ENCODE measurements around the gene CHMP4A. TPM values are rescaled to one million over a fixed set of nuclear protein-coding genes. Genes with fewer than 3 reads are reported as not detected.
"Not testable (repeated sequence)": the region's sequence is repeated elsewhere in the genome, so short reads cannot be mapped to it uniquely, and the experiment has no call there.

Gene CHMP4A
- total and polyA plus RNA-seq, 2 experiments from 2014 or later, result 25.6 to 73.6 TPM

DNA sequence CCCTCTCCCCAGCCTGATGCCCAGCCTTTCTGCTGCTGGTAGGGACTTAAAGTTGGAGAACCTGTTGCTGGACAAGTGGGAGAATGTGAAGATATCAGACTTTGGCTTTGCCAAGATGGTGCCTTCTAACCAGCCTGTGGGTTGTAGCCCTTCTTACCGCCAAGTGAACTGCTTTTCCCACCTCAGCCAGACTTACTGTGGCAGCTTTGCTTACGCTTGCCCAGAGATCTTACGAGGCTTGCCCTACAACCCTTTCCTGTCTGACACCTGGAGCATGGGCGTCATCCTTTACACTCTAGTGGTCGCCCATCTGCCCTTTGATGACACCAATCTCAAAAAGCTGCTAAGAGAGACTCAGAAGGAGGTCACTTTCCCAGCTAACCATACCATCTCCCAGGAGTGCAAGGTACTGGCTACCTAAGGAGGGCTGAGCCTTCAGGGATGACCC, 6.2 kb downstream of the CHMP4A start:
- Histone ChIP-seq H2AFZ (no peak overlapping the region), H3K79me2 (peaks cover 10% of the 10 kb centered on the region), H3K4me1 (ENCODE audit: insufficient read depth) (peaks cover 5% of the 10 kb centered on the region), H3K4me3 (no peak overlapping the region), H4K20me1 (ENCODE audit: insufficient read depth, poor library complexity, severe bottlenecking) (no peaks in the 10 kb centered on the region), H3K27ac (no peak overlapping the region), H3K9me3 (ENCODE audit: low read depth) (no peaks in the 10 kb centered on the region), H3K9me2 (replicated peaks; ENCODE audit: insufficient read depth) (no peaks in the 10 kb centered on the region), H3K36me3 (replicated peaks; ENCODE audit: insufficient read depth, low read depth) (no peaks in the 10 kb centered on the region), H3K27me3 (no peaks in the 10 kb centered on the region), H3K4me2 (no peak overlapping the region)
- TF ChIP-seq EZH2phosphoT487 (IDR thresholded peaks at IDR 0.05; ENCODE audit: low read depth, severe bottlenecking, unreplicated experiment), result no peak
- no peak for TF ChIP-seq EZH2 (IDR thresholded peaks at IDR 0.05; ENCODE audit: borderline replicate concordance)
- TF ChIP-seq, protein P1, sequence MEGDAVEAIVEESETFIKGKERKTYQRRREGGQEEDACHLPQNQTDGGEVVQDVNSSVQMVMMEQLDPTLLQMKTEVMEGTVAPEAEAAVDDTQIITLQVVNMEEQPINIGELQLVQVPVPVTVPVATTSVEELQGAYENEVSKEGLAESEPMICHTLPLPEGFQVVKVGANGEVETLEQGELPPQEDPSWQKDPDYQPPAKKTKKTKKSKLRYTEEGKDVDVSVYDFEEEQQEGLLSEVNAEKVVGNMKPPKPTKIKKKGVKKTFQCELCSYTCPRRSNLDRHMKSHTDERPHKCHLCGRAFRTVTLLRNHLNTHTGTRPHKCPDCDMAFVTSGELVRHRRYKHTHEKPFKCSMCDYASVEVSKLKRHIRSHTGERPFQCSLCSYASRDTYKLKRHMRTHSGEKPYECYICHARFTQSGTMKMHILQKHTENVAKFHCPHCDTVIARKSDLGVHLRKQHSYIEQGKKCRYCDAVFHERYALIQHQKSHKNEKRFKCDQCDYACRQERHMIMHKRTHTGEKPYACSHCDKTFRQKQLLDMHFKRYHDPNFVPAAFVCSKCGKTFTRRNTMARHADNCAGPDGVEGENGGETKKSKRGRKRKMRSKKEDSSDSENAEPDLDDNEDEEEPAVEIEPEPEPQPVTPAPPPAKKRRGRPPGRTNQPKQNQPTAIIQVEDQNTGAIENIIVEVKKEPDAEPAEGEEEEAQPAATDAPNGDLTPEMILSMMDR (IDR thresholded peaks at IDR 0.05; ENCODE audit: poor library complexity), result no peak
- WGBS (ENCODE audit: low lambda C conversion rate, missing lambda C conversion rate), result 94% methylated on average over 5 of the region's 5 CpGs
- DNase-seq (ENCODE audit: low spot score), result no peak

DNA sequence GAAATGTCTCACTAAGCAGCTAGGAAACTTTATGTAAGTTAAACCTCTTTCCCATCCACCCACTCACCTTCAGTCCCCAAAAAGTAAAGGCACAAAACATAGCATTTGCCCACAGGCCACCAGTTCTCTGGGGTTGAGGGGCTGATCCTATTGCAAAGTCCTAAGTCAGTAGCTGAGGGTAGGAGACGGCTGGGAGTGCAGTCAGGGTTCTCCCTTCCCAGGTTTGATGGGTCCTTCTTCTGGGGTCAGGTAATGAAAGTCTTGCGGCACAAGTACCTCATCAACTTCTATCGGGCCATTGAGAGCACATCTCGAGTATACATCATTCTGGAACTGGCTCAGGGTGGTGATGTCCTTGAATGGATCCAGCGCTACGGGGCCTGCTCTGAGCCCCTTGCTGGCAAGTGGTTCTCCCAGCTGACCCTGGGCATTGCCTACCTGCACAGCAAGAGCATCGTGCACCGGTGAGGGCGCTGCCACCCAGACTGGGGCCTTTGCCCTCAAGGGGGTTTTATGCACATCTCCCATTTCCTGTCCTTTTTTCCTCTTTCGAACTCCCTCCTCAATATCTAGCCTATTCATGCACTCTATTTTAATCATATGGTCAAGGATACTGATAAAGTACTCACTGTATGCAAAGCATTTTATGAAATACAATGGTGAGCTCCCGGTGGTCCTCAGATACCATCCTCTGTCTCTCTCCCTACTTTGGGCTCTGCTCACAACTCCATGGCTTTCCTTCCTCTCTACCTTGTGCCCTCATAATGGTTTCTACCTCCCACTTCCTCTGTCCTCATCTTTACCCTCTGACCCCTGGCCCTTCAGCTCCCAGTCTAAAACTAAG, 6.8 kb downstream of the CHMP4A start:
- DNase-seq (ENCODE audit: low spot score), result no peak
- no peaks in the 10 kb centered on the region for H3K9me2 ChIP-seq (replicated peaks; ENCODE audit: insufficient read depth)
- 97% methylated on average over 11 of the region's 11 CpGs for WGBS (ENCODE audit: low lambda C conversion rate, missing lambda C conversion rate)
- H3K79me2 ChIP-seq, result peaks cover 5% of the 10 kb centered on the region
- no peaks in the 10 kb centered on the region for H3K27me3 ChIP-seq
- no peak overlapping the region for H3K27ac ChIP-seq
- H3K9me3 ChIP-seq (ENCODE audit: low read depth), result no peaks in the 10 kb centered on the region
- H3K4me1 ChIP-seq (ENCODE audit: insufficient read depth), result peaks cover 1% of the 10 kb centered on the region
- no peak overlapping the region for H3K4me3 ChIP-seq
- H3K4me2 ChIP-seq, result no peak overlapping the region
- TF ChIP-seq EZH2phosphoT487 (IDR thresholded peaks at IDR 0.05; ENCODE audit: low read depth, severe bottlenecking, unreplicated experiment) (no peak), EZH2 (IDR thresholded peaks at IDR 0.05; ENCODE audit: borderline replicate concordance) (no peak)
- TF ChIP-seq, protein P1 (IDR thresholded peaks at IDR 0.05; ENCODE audit: poor library complexity), result no peak
- H4K20me1 ChIP-seq (ENCODE audit: insufficient read depth, poor library complexity, severe bottlenecking), result no peaks in the 10 kb centered on the region
- no peak overlapping the region for H2AFZ ChIP-seq
- H3K36me3 ChIP-seq (replicated peaks; ENCODE audit: insufficient read depth, low read depth), result no peaks in the 10 kb centered on the region

DNA sequence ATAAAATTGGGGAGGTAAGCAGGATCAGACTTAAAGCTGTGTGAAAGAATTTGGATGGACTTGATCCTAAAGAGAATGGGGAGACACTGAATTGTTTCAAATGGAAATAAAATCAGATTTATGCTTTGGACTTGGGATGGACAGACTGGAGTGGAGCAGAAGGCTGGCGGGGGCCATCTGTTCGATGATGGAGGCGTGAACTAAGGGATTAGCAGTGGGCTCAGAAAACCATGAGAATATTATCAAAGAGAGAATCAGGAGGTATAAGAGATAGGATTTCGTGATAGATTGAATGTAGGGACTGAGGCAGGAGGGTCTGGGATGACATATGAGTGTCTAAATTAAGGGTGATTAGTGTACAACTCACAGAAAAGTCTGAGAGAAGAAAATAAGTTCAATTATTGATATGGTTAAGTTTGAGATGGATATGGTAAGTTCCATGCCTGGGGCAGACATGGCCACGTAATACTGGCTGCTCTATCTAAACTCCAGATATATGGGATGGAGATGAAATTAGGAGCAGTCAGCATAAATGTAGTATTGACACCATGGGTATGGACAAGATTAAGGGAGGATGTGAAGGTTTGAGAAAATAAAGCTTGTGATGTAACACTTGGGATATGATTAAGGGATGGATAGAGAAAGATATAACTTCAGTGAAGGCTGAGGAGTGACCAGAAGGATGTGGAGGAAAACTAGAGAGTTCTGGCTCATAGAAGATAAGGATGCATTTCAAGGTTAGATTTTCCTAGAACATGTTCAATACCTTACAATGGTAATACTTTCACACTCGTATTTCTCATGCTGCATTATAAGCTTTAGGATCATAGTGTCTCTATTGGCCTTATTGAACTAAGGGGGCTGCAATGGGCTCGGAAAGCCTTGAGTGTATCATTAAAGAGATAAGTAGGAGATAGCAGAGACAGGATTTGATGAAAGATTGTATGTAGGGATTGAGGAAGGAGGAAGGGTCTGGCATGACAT, 8.8 kb downstream of the CHMP4A start:
- Histone ChIP-seq H3K27ac (no peak overlapping the region), H3K4me3 (no peak overlapping the region), H3K9me3 (ENCODE audit: low read depth) (no peaks in the 10 kb centered on the region), H3K9me2 (replicated peaks; ENCODE audit: insufficient read depth) (no peaks in the 10 kb centered on the region), H3K79me2 (peaks cover 11% of the 10 kb centered on the region), H4K20me1 (ENCODE audit: insufficient read depth, poor library complexity, severe bottlenecking) (no peaks in the 10 kb centered on the region), H3K4me2 (no peak overlapping the region), H3K4me1 (ENCODE audit: insufficient read depth) (no peaks in the 10 kb centered on the region), H3K27me3 (no peaks in the 10 kb centered on the region), H2AFZ (no peak overlapping the region), H3K36me3 (replicated peaks; ENCODE audit: insufficient read depth, low read depth) (no peaks in the 10 kb centered on the region)
- TF ChIP-seq EZH2phosphoT487 (IDR thresholded peaks at IDR 0.05; ENCODE audit: low read depth, severe bottlenecking, unreplicated experiment) (no peak), EZH2 (IDR thresholded peaks at IDR 0.05; ENCODE audit: borderline replicate concordance) (no peak)
- TF ChIP-seq, protein P1 (IDR thresholded peaks at IDR 0.05; ENCODE audit: poor library complexity), result no peak
- 96% methylated on average over 7 of the region's 7 CpGs for WGBS (ENCODE audit: low lambda C conversion rate, missing lambda C conversion rate)
- no peak for DNase-seq (ENCODE audit: low spot score)

DNA sequence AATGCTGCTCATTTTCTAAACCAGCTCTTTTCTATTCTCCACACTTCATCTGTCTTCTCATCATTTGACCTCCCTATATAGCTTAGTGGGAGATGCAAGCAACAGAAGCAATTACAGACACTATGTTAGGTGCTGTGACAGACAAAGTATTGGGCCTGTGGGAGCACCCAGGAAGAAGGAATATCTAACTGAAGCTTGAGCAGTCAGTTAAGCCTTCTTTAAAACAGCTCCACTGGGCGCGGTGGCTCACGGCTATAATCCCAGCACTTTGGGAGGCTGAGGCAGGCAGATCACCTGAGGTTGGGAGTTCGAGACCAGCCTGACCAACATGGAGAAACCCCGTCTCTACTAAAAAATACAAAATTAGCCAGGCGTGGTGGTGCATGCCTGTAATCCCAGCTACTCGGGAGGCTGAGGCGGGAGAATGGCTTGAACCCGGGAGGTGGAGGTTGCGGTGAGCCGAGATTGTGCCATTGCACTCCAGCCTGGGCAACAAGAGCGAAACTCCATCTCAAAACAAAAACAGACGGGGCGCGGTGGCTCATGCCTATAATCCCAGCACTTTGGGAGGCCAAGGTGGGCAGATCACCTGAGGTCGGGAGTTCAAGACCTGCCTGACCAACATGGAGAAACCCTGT, 9.9 kb downstream of the CHMP4A start:
- not testable (repeated sequence) for DNase-seq (ENCODE audit: low spot score); H3K27ac ChIP-seq; H3K36me3 ChIP-seq (replicated peaks; ENCODE audit: insufficient read depth, low read depth); H3K9me3 ChIP-seq (ENCODE audit: low read depth); H3K4me3 ChIP-seq; H3K9me2 ChIP-seq (replicated peaks; ENCODE audit: insufficient read depth); H3K4me2 ChIP-seq; H3K4me1 ChIP-seq (ENCODE audit: insufficient read depth); H4K20me1 ChIP-seq (ENCODE audit: insufficient read depth, poor library complexity, severe bottlenecking); H3K27me3 ChIP-seq; H2AFZ ChIP-seq
- H3K79me2 ChIP-seq, result peaks cover 18% of the 10 kb centered on the region
- 99% methylated on average over 16 of the region's 16 CpGs for WGBS (ENCODE audit: low lambda C conversion rate, missing lambda C conversion rate)

DNA sequence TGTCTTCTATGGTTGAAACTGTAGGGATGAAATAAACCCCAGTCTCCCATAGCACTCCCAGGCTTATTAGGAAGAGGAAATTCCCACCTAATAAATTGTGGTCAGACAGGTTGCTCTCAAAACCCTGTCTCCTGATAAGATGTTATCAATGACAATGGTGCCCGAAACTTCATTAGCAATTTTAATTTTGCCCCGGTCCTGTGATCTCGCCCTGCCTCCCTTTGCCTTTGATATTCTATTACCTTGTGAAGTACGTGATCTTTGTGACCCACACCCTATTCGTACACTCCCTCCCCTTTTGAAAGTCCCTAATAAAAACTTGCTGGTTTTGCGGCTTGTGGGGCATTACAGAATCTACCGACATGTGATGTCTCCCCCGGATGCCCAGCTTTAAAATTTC, 10.8 kb downstream of the CHMP4A start:
- not testable (repeated sequence) for H4K20me1 ChIP-seq (ENCODE audit: insufficient read depth, poor library complexity, severe bottlenecking); H3K9me2 ChIP-seq (replicated peaks; ENCODE audit: insufficient read depth); H3K9me3 ChIP-seq (ENCODE audit: low read depth); DNase-seq (ENCODE audit: low spot score); H3K4me2 ChIP-seq; H3K27ac ChIP-seq; H3K4me1 ChIP-seq (ENCODE audit: insufficient read depth); H3K4me3 ChIP-seq; H3K27me3 ChIP-seq; H3K36me3 ChIP-seq (replicated peaks; ENCODE audit: insufficient read depth, low read depth); H2AFZ ChIP-seq
- peaks cover 25% of the 10 kb centered on the region for H3K79me2 ChIP-seq
- WGBS (ENCODE audit: low lambda C conversion rate, missing lambda C conversion rate), result 70% methylated on average over 8 of the region's 8 CpGs
